Measurements from ENCODE around the gene MYL6. TPM values are rescaled to one million over a fixed set of nuclear protein-coding genes. Genes with fewer than 3 reads are reported as not detected.
A peak's percentile ranks its signal among the peaks of the same experiment; 100 is the strongest.

Gene MYL6
- total RNA-seq, 1 experiment from 2014 or later, result 1,181 TPM

DNA sequence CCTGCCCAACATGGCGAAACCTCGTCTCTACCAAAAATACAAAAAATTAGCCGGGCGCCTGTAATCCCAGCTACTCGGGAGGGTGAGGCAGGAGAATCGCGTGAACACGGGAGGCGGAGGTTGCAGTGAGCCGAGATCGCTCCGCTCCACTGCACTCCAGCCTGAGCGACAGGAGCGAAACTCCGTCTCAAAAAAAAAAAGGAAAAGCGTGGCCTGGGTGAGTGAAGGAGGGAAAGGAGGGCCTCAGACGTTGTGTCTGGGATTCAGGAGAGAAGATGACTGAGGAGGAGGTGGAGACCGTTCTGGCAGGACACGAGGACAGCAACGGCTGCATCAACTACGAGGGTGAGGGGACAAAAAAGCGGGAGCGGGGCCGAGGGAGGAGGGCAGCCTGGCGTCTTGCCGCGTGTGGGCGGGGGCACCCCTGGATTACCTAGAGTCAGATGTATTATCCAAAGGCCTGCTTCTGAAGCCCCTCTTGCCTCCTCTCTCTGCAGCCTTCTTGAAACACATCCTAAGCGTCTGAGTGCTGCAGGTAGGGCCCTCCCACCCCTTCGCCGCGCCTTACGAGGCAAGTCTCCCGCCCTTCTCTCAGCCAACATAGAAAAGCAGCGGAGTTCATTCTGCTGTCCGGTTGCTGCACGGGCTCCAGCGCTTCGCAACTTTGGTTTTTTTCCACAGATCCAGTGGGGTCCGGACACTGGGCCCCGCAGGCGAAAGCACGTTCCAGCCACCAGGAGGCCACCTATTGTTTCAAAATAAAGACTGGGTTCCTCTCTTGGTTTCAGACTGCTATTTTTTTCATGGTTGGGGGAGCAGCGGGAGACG lies 744 bp upstream of the MYL6 start:
- H3K4me2 ChIP-seq (ENCODE audit: insufficient read depth, insufficient read length, low read length), result peak overlapping the region; percentile 80
- H3K23ac ChIP-seq (ENCODE audit: insufficient read length, low read depth, low read length), result no peak overlapping the region
- no peaks in the 10 kb centered on the region for H3K9me3 ChIP-seq (ENCODE audit: control insufficient read depth, low read depth, low read length)
- H4K5ac ChIP-seq (ENCODE audit: insufficient read length, low read depth, low read length), result peak overlapping the region; percentile 68
- no peak overlapping the region for H3T11ph ChIP-seq (ENCODE audit: low read length)
- H4K20me1 ChIP-seq (ENCODE audit: control insufficient read depth, insufficient read depth, insufficient read length), result no peaks in the 10 kb centered on the region
- peaks cover 20% of the 10 kb centered on the region for H3K23me2 ChIP-seq (ENCODE audit: insufficient read length, low read depth, low read length, poor library complexity, severe bottlenecking)
- H4K8ac ChIP-seq (replicated peaks; ENCODE audit: insufficient read length, low read depth, low read length), result no peak overlapping the region
- peaks cover 7% of the 10 kb centered on the region; the same call in 1 of the 2 replicates for H3K4me1 ChIP-seq (ENCODE audit: insufficient read depth, low read length)
- peaks cover 51 to 61% (median 55%) of the 10 kb centered on the region in 3 experiments for H3K36me3 Mint-ChIP-seq (ENCODE audit: insufficient read depth in 1 of 3, low read depth in 3 of 3)
- H2AK5ac ChIP-seq (ENCODE audit: insufficient read length, low read length), result no peak overlapping the region
- peak overlapping the region; percentile 64 for H2BK120ac ChIP-seq (ENCODE audit: low read depth, low read length, poor library complexity, severe bottlenecking)
- H3K18ac ChIP-seq (ENCODE audit: insufficient read length, low read depth, low read length), result peak overlapping the region; percentile 92
- peak overlapping the region; percentile 93 to 96 for H3K4me3 Mint-ChIP-seq
- peak overlapping the region; percentile 2; the same call in 1 of the 2 replicates for H3K4ac ChIP-seq (ENCODE audit: low read depth, low read length)
- peaks cover 52 to 66% of the 10 kb centered on the region in 2 experiments for H3K4me1 Mint-ChIP-seq
- no peak overlapping the region for H2AFZ ChIP-seq (ENCODE audit: low read length)
- no peak overlapping the region for H4K91ac ChIP-seq (ENCODE audit: insufficient read length, low read depth, low read length)
- peak overlapping the region; percentile 88 for H3K14ac ChIP-seq (ENCODE audit: insufficient read depth, low read length)
- no peak overlapping the region for H2BK12ac ChIP-seq (ENCODE audit: insufficient read length, low read depth, low read length)
- TF ChIP-seq, protein P1, sequence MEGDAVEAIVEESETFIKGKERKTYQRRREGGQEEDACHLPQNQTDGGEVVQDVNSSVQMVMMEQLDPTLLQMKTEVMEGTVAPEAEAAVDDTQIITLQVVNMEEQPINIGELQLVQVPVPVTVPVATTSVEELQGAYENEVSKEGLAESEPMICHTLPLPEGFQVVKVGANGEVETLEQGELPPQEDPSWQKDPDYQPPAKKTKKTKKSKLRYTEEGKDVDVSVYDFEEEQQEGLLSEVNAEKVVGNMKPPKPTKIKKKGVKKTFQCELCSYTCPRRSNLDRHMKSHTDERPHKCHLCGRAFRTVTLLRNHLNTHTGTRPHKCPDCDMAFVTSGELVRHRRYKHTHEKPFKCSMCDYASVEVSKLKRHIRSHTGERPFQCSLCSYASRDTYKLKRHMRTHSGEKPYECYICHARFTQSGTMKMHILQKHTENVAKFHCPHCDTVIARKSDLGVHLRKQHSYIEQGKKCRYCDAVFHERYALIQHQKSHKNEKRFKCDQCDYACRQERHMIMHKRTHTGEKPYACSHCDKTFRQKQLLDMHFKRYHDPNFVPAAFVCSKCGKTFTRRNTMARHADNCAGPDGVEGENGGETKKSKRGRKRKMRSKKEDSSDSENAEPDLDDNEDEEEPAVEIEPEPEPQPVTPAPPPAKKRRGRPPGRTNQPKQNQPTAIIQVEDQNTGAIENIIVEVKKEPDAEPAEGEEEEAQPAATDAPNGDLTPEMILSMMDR (conservative IDR thresholded peaks at IDR 0.05), result peak; percentile 71
- DNase-seq, result peak; percentile 89
- no CpG with 5 or more reads among the region's 45 CpGs for WGBS (ENCODE audit: extremely low coverage, insufficient read length, low lambda C conversion rate)
- H3K79me1 ChIP-seq (ENCODE audit: insufficient read depth, low read depth, low read length, poor library complexity, severe bottlenecking), result peaks cover 2% of the 10 kb centered on the region
- H3K27ac Mint-ChIP-seq, result peak overlapping the region; percentile 96 to 99 (median 98)
- H3K79me2 ChIP-seq (ENCODE audit: insufficient read depth, low read length), result peaks cover 3% of the 10 kb centered on the region; the same call in 1 of the 2 replicates
- H3K27me3 Mint-ChIP-seq (ENCODE audit: low read depth), result peaks cover 6% of the 10 kb centered on the region; the same call in 1 of the 2 replicates
- no peak overlapping the region for H3K56ac ChIP-seq (ENCODE audit: insufficient read length, low read depth, low read length)
- no peaks in the 10 kb centered on the region for H3K27me3 ChIP-seq (ENCODE audit: insufficient read depth, low read length)
- H3K9me3 Mint-ChIP-seq, result peaks cover 0 to 4% of the 10 kb centered on the region in 2 experiments; a peak in 3 of 5 replicates
- H2BK20ac ChIP-seq (ENCODE audit: low read depth, low read length, poor library complexity, severe bottlenecking), result no peak overlapping the region
- peak overlapping the region; percentile 75 for H2BK5ac ChIP-seq (ENCODE audit: insufficient read length, low read length)
- peak overlapping the region; percentile 45 for H3K9ac ChIP-seq (ENCODE audit: extremely low read depth, insufficient read length, low read length)
- peak overlapping the region; percentile 80 for H3K27ac ChIP-seq (ENCODE audit: insufficient read length, low read depth, low read length)
- H2BK15ac ChIP-seq (ENCODE audit: low read depth, low read length), result no peak overlapping the region
